Ectodermal cell (in vitro differentiated cells): ENCODE measurements around the gene SPN.
"Not testable (repeated sequence)": the region's sequence is repeated elsewhere in the genome, so short reads cannot be mapped to it uniquely, and the experiment has no call there.

ENCODE experiments used
- H3K27ac ChIP-seq: 2 replicates; pipeline ENCODE4 v1.7.0; 2013; ENCODE audit warnings: mild to moderate bottlenecking, low read depth, low read length; ENCODE audit not compliant: insufficient read depth, poor library complexity, severe bottlenecking
- H3K27me3 ChIP-seq: 2 replicates; pipeline ENCODE4 v1.7.0; 2013; ENCODE audit warnings: mild to moderate bottlenecking, low read length; ENCODE audit not compliant: insufficient read depth, control insufficient read depth, poor library complexity, severe bottlenecking
- H3K36me3 ChIP-seq: one replicate; pipeline ENCODE4 v1.7.0; 2013; ENCODE audit warnings: low read length; ENCODE audit not compliant: control insufficient read depth, insufficient read depth
- H3K4me1 ChIP-seq: one replicate; pipeline ENCODE4 v1.7.0; 2013; ENCODE audit warnings: low read length; ENCODE audit not compliant: control insufficient read depth, insufficient read depth
- H3K4me3 ChIP-seq: 2 replicates; pipeline ENCODE4 v1.7.0; 2013; ENCODE audit warnings: low read depth, low read length, control low read depth; ENCODE audit not compliant: insufficient read depth
- H3K9me3 ChIP-seq: 2 replicates; pipeline ENCODE4 v1.7.0; 2013; ENCODE audit warnings: mild to moderate bottlenecking, low read length, moderate library complexity; ENCODE audit not compliant: control insufficient read depth
- WGBS, 2 experiments: methylation state at CpG; one replicate each; pipeline ENCODE4 v1.1.7; 2013; ENCODE audit warnings: missing lambda C conversion rate in 2 of 2; 5-methylcytosine and 5-hydroxymethylcytosine counted together

Gene SPN

GRCh38 chr16:29700253-29700987, 37.4 kb downstream of the SPN start:
- no peak overlapping the region for H3K4me3 ChIP-seq
- H3K27me3 ChIP-seq = no peaks in the 10 kb centered on the region
- H3K36me3 ChIP-seq = peaks cover 14% of the 10 kb centered on the region
- WGBS, 2 experiments = 18 to 21% methylated on average over 13 to 14 of the region's 14 CpGs
- no peaks in the 10 kb centered on the region for H3K9me3 ChIP-seq
- no peaks in the 10 kb centered on the region for H3K4me1 ChIP-seq
- H3K27ac ChIP-seq = no peak overlapping the region

GRCh38 chr16:29701214-29701555, 38.1 kb downstream of the SPN start:
- Histone ChIP-seq H3K4me3 (no peak overlapping the region), H3K27me3 (no peaks in the 10 kb centered on the region), H3K4me1 (no peaks in the 10 kb centered on the region), H3K36me3 (peaks cover 14% of the 10 kb centered on the region), H3K9me3 (no peaks in the 10 kb centered on the region), H3K27ac (no peak overlapping the region)
- 93 to 99% methylated on average over 4 of the region's 5 CpGs for WGBS, 2 experiments

GRCh38 chr16:29702269-29702668, 39.2 kb downstream of the SPN start:
- 91% methylated on average over 13 of the region's 13 CpGs for WGBS, 2 experiments
- no peaks in the 10 kb centered on the region for H3K27me3 ChIP-seq
- H3K9me3 ChIP-seq = no peaks in the 10 kb centered on the region
- H3K36me3 ChIP-seq = peaks cover 7% of the 10 kb centered on the region
- H3K4me3 ChIP-seq = no peak overlapping the region
- H3K4me1 ChIP-seq = no peaks in the 10 kb centered on the region
- no peak overlapping the region for H3K27ac ChIP-seq

GRCh38 chr16:29705030-29705429, 42.0 kb downstream of the SPN start:
- H3K9me3 ChIP-seq = no peaks in the 10 kb centered on the region
- H3K27ac ChIP-seq = no peak overlapping the region
- H3K27me3 ChIP-seq = no peaks in the 10 kb centered on the region
- H3K4me3 ChIP-seq = no peak overlapping the region
- H3K4me1 ChIP-seq = no peaks in the 10 kb centered on the region
- 80 to 81% methylated on average over 2 of the region's 2 CpGs for WGBS, 2 experiments
- H3K36me3 ChIP-seq = no peaks in the 10 kb centered on the region

GRCh38 chr16:29707160-29707559, 44.1 kb downstream of the SPN start:
- not testable (repeated sequence) for H3K27ac ChIP-seq, H3K4me3 ChIP-seq
- WGBS, 2 experiments = 95 to 100% methylated on average over 1 of the region's 1 CpG

GRCh38 chr16:29708917-29709600, 46.0 kb downstream of the SPN start:
- Histone ChIP-seq H3K27ac (peak overlapping the region; percentile 45), H3K9me3 (no peaks in the 10 kb centered on the region), H3K36me3 (no peaks in the 10 kb centered on the region), H3K4me3 (peak overlapping the region; percentile 41), H3K4me1 (peaks cover 7% of the 10 kb centered on the region), H3K27me3 (no peaks in the 10 kb centered on the region)
- 9 to 10% methylated on average over 16 of the region's 16 CpGs for WGBS, 2 experiments

More at GRCh38 chr16:29707160-29707559, 44.1 kb downstream of the SPN start:
- H3K4me1 ChIP-seq, H3K9me3 ChIP-seq, H3K36me3 ChIP-seq, H3K27me3 ChIP-seq: not testable (repeated sequence)

GRCh38 chr16:29709657-29710056, 46.6 kb downstream of the SPN start:
- H3K4me1 ChIP-seq, H3K27me3 ChIP-seq, H3K9me3 ChIP-seq, H3K36me3 ChIP-seq: not testable (repeated sequence)
- H3K27ac ChIP-seq = peak overlapping the region; percentile 45
- peak overlapping the region; percentile 41 for H3K4me3 ChIP-seq
- 5 to 7% methylated on average over 6 of the region's 6 CpGs for WGBS, 2 experiments

GRCh38 chr16:29710227-29711219, 47.5 kb downstream of the SPN start:
- Histone ChIP-seq H3K4me1 (peaks cover 7% of the 10 kb centered on the region), H3K27ac (peak overlapping the region; percentile 74), H3K36me3 (no peaks in the 10 kb centered on the region), H3K4me3 (peak overlapping the region; percentile 41), H3K27me3 (no peaks in the 10 kb centered on the region), H3K9me3 (no peaks in the 10 kb centered on the region)
- 20 to 21% methylated on average over 17 of the region's 17 CpGs for WGBS, 2 experiments

GRCh38 chr16:29712809-29713208, 49.8 kb downstream of the SPN start:
- H3K27me3 ChIP-seq = no peaks in the 10 kb centered on the region
- peak overlapping the region; percentile 42 for H3K27ac ChIP-seq
- H3K36me3 ChIP-seq = no peaks in the 10 kb centered on the region
- H3K9me3 ChIP-seq = no peaks in the 10 kb centered on the region
- WGBS, 2 experiments = 80 to 91% methylated on average over 3 of the region's 4 CpGs
- peaks cover 7% of the 10 kb centered on the region for H3K4me1 ChIP-seq
- no peak overlapping the region for H3K4me3 ChIP-seq

GRCh38 chr16:29714396-29714795, 51.3 kb downstream of the SPN start:
- H3K4me3 ChIP-seq = no peak overlapping the region
- H3K36me3 ChIP-seq = no peaks in the 10 kb centered on the region
- H3K4me1 ChIP-seq = peaks cover 7% of the 10 kb centered on the region
- H3K27me3 ChIP-seq = no peaks in the 10 kb centered on the region
- no peaks in the 10 kb centered on the region for H3K9me3 ChIP-seq
- no peak overlapping the region for H3K27ac ChIP-seq
- WGBS, 2 experiments = 99 to 100% methylated on average over 2 of the region's 2 CpGs
